Measurements from ENCODE around the gene IL10RB.

DNA sequence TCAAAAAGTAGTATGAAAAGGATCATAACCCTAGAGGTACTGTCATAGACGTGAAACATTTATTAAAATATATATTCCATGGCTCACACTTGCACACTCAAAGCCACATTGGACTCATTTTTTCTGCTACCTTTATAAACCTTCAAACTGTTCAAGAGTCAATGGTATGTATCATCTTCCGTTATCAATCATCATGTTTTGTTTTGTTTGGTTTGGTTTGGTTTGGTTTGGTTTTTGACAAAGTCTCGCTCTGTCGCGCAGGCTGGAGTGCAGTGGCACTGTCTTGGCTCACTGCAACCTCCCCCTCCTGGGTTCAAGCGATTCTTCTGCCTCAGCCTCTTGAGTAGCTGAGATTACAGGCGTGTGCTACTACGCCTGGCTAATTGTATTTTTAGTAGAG, 34.6 kb upstream of the IL10RB start:
- TF ChIP-seq POLR2A (IDR thresholded peaks at IDR 0.05) (no peak), CTCF (IDR thresholded peaks at IDR 0.05 in 8 of 11, conservative IDR thresholded peaks at IDR 0.05 in 3 of 11) (no peak), POLR2AphosphoS5 (IDR thresholded peaks at IDR 0.05) (peak in 2 of 3 donors; percentile 11 to 19)

All from spleen (tissue), 7 donors.